Esophagus muscularis mucosa (tissue), 4 donors: ENCODE data around the gene RARRES1. TPM values are rescaled to one million over a fixed set of nuclear protein-coding genes. Genes with fewer than 3 reads are reported as not detected.
A peak's percentile ranks its signal among the peaks of the same experiment; 100 is the strongest.

Experiments
- DNase-seq: peaks from one replicate; pipeline ENCODE4 v3.0.0-alpha.2; 2017; ENCODE audit errors: extremely low spot score
- H3K27ac ChIP-seq, 4 donors: fragments of 200-600 bp; sonication (generic); replicated peaks in 1 of 4; 1 replicate in 3 of 4; 2 replicates in 1 of 4; pipeline ENCODE4 v1.5.1; 2016 to 2019; ENCODE audit warnings: mild to moderate bottlenecking in 1 of 4
- H3K27me3 ChIP-seq, 4 donors: fragments of 200-600 bp; sonication (generic); one replicate each; pipeline versions ENCODE4 v1.5.1 to v1.6.0; 2016 to 2019
- H3K36me3 ChIP-seq, 4 donors: fragments of 200-600 bp; sonication (generic); one replicate each; pipeline ENCODE4 v1.5.1; 2016 to 2019
- H3K4me1 ChIP-seq, 4 donors: fragments of 200-600 bp; sonication (generic); one replicate each; pipeline ENCODE4 v1.5.1; 2016 to 2019
- H3K4me3 ChIP-seq, 4 donors: fragments of 200-600 bp; sonication (generic); 1 replicate in 2 of 4; 2 replicates in 2 of 4; pipeline ENCODE4 v1.5.1; 2016 to 2019; ENCODE audit warnings: mild to moderate bottlenecking in 4 of 4, moderate library complexity in 1 of 4
- H3K9me3 ChIP-seq, 4 donors: fragments of 200-600 bp; sonication (generic); 1 replicate in 3 of 4; 2 replicates in 1 of 4; pipeline ENCODE4 v1.5.1; 2016 to 2019
- EP300 ChIP-seq: sonication (generic); formaldehyde crosslinking; IDR thresholded peaks from one replicate; pipeline ENCODE4 v1.6.1; 2017; ENCODE audit warnings: antibody characterized with exemption
- POLR2A ChIP-seq: fragments of 450-650 bp; IDR thresholded peaks from one replicate; pipeline ENCODE4 v1.6.1; 2017; ENCODE audit warnings: antibody characterized with exemption, moderate library complexity, mild to moderate bottlenecking, low read depth
- POLR2AphosphoS5 ChIP-seq, 2 donors: sonication (generic); formaldehyde crosslinking; IDR thresholded peaks; one replicate each; pipeline ENCODE4 v1.6.1; 2017; ENCODE audit warnings: antibody characterized with exemption in 2 of 2
- WGBS: methylation state at CpG from one replicate; pipeline ENCODE4 v1.1.5; 2018; 5-methylcytosine and 5-hydroxymethylcytosine counted together
- intact Hi-C: fragments of 100-400 bp; cut with DNase I; formaldehyde crosslinking; loops from one replicate; pipeline ENCODE4 v1.15.1; 2023
- total RNA-seq, 4 donors: library from RNA; depleted of rRNA; stranded (reverse); fragments of >200 nt; gene quantifications; one replicate each; pipeline versions ENCODE4 v1.1.0 to v1.2.1, GENCODE V29; 2016
- TF ChIP-seq, protein P1 (sequence below), 3 experiments: fragments of 200-600 bp in 2 of 3; fragments of 450-650 bp in 1 of 3; sonication (generic) in 2 of 3; IDR thresholded peaks; one replicate each; pipeline ENCODE4 v1.5.1; 2017 to 2019; ENCODE audit warnings: antibody characterized with exemption in 3 of 3, mild to moderate bottlenecking in 2 of 3, moderate library complexity in 1 of 3

Gene RARRES1
- total RNA-seq, 4 donors from 2014 or later, result 6.6 to 93.0 (median 29.8) TPM

GRCh38 chr3:158773845-158774830 is 41.9 kb upstream of the RARRES1 start:
- 61% methylated on average over 7 of the region's 7 CpGs for WGBS
- intact Hi-C loops, result no loop called here
- no peak overlapping the region for H3K4me3 ChIP-seq
- no peaks in the 10 kb centered on the region for H3K36me3 ChIP-seq
- no peaks in the 10 kb centered on the region for H3K9me3 ChIP-seq
- H3K27ac ChIP-seq, result peak overlapping the region in 3 of 4 donors; percentile 15 to 88 (median 43)
- peak; percentile 7 for DNase-seq
- H3K4me1 ChIP-seq, result peaks cover 17 to 79% (median 77%) of the 10 kb centered on the region in 4 donors
- H3K27me3 ChIP-seq, result no peaks in the 10 kb centered on the region
- no peak for TF ChIP-seq POLR2A
- TF ChIP-seq EP300, result peak; percentile 91
- TF ChIP-seq POLR2AphosphoS5 (IDR thresholded peaks at IDR 0.05), result peak; percentile 37 to 82

GRCh38 chr3:158773166-158773565 is 40.9 kb upstream of the RARRES1 start:
- intact Hi-C loops, result no loop called here
- DNase-seq, result peak; percentile 24
- no peaks in the 10 kb centered on the region for H3K9me3 ChIP-seq
- H3K4me3 ChIP-seq, result no peak overlapping the region
- no peaks in the 10 kb centered on the region for H3K27me3 ChIP-seq
- TF ChIP-seq POLR2A (no peak), POLR2AphosphoS5 (IDR thresholded peaks at IDR 0.05) (no peak), EP300 (no peak)
- TF ChIP-seq, protein P1, sequence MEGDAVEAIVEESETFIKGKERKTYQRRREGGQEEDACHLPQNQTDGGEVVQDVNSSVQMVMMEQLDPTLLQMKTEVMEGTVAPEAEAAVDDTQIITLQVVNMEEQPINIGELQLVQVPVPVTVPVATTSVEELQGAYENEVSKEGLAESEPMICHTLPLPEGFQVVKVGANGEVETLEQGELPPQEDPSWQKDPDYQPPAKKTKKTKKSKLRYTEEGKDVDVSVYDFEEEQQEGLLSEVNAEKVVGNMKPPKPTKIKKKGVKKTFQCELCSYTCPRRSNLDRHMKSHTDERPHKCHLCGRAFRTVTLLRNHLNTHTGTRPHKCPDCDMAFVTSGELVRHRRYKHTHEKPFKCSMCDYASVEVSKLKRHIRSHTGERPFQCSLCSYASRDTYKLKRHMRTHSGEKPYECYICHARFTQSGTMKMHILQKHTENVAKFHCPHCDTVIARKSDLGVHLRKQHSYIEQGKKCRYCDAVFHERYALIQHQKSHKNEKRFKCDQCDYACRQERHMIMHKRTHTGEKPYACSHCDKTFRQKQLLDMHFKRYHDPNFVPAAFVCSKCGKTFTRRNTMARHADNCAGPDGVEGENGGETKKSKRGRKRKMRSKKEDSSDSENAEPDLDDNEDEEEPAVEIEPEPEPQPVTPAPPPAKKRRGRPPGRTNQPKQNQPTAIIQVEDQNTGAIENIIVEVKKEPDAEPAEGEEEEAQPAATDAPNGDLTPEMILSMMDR (IDR thresholded peaks at IDR 0.05), result no peak
- peaks cover 27 to 87% (median 86%) of the 10 kb centered on the region in 4 donors for H3K4me1 ChIP-seq
- no peaks in the 10 kb centered on the region for H3K36me3 ChIP-seq
- peak overlapping the region in 3 of 4 donors; percentile 15 to 88 (median 83) for H3K27ac ChIP-seq

- peak overlapping the region; percentile 74 to 88 (median 82) for H3K27ac ChIP-seq
- intact Hi-C loops, result no loop called here
- H3K9me3 ChIP-seq, result no peaks in the 10 kb centered on the region
- H3K4me1 ChIP-seq, result peaks cover 35 to 94% (median 89%) of the 10 kb centered on the region in 4 donors
- no peaks in the 10 kb centered on the region for H3K36me3 ChIP-seq
- no peaks in the 10 kb centered on the region for H3K27me3 ChIP-seq
- peak; percentile 21 for DNase-seq
- WGBS, result 76% methylated on average over 3 of the region's 3 CpGs
- TF ChIP-seq POLR2A (no peak), POLR2AphosphoS5 (IDR thresholded peaks at IDR 0.05) (no peak), EP300 (no peak)
- TF ChIP-seq, protein P1 (IDR thresholded peaks at IDR 0.05), result no peak
- H3K4me3 ChIP-seq, result no peak overlapping the region
These were observed 39.7 kb upstream of the RARRES1 start for GRCh38 chr3:158771982-158772381.

- Histone ChIP-seq H3K9me3 (no peaks in the 10 kb centered on the region), H3K27me3 (no peaks in the 10 kb centered on the region), H3K27ac (peak overlapping the region; percentile 74 to 88 (median 82)), H3K4me1 (peaks cover 35 to 95% (median 94%) of the 10 kb centered on the region in 4 donors), H3K36me3 (no peaks in the 10 kb centered on the region), H3K4me3 (no peak overlapping the region)
- intact Hi-C loops, result no loop called here
- 100% methylated on average over 1 of the region's 1 CpG for WGBS
- peak; percentile 55 for DNase-seq
- TF ChIP-seq EP300 (no peak), POLR2AphosphoS5 (IDR thresholded peaks at IDR 0.05) (no peak), POLR2A (no peak)
- TF ChIP-seq, protein P1 (IDR thresholded peaks at IDR 0.05), result no peak
These were observed 39.3 kb upstream of the RARRES1 start for GRCh38 chr3:158771577-158771976.

GRCh38 chr3:158770741-158771350 is 38.6 kb upstream of the RARRES1 start:
- 83% methylated on average over 4 of the region's 4 CpGs for WGBS
- Histone ChIP-seq H3K4me3 (no peak overlapping the region), H3K27ac (peak overlapping the region; percentile 74 to 88 (median 82)), H3K4me1 (peaks cover 37 to 100% (median 97%) of the 10 kb centered on the region in 4 donors), H3K36me3 (no peaks in the 10 kb centered on the region), H3K9me3 (no peaks in the 10 kb centered on the region), H3K27me3 (no peaks in the 10 kb centered on the region)
- TF ChIP-seq EP300 (no peak), POLR2A (no peak), POLR2AphosphoS5 (IDR thresholded peaks at IDR 0.05) (no peak)
- TF ChIP-seq, protein P1 (IDR thresholded peaks at IDR 0.05), result no peak
- intact Hi-C loops, result no loop called here
- peak; percentile 21 for DNase-seq
